Esophagus muscularis mucosa (tissue), 4 donors: Measurements from ENCODE around the gene RNU7-1. TPM values are rescaled to one million over a fixed set of nuclear protein-coding genes. Genes with fewer than 3 reads are reported as not detected.

Experiments
- DNase-seq: peaks from one replicate; pipeline ENCODE4 v3.0.0-alpha.2; 2017; ENCODE audit errors: extremely low spot score
- H3K27ac ChIP-seq, 4 donors: fragments of 200-600 bp; sonication (generic); replicated peaks in 1 of 4; 1 replicate in 3 of 4; 2 replicates in 1 of 4; pipeline ENCODE4 v1.5.1; 2016 to 2019; ENCODE audit warnings: mild to moderate bottlenecking in 1 of 4
- H3K27me3 ChIP-seq, 4 donors: fragments of 200-600 bp; sonication (generic); one replicate each; pipeline versions ENCODE4 v1.5.1 to v1.6.0; 2016 to 2019
- H3K36me3 ChIP-seq, 4 donors: fragments of 200-600 bp; sonication (generic); one replicate each; pipeline ENCODE4 v1.5.1; 2016 to 2019
- H3K4me1 ChIP-seq, 4 donors: fragments of 200-600 bp; sonication (generic); one replicate each; pipeline ENCODE4 v1.5.1; 2016 to 2019
- H3K4me3 ChIP-seq, 4 donors: fragments of 200-600 bp; sonication (generic); 1 replicate in 2 of 4; 2 replicates in 2 of 4; pipeline ENCODE4 v1.5.1; 2016 to 2019; ENCODE audit warnings: mild to moderate bottlenecking in 4 of 4, moderate library complexity in 1 of 4
- H3K9me3 ChIP-seq, 4 donors: fragments of 200-600 bp; sonication (generic); 1 replicate in 3 of 4; 2 replicates in 1 of 4; pipeline ENCODE4 v1.5.1; 2016 to 2019
- EP300 ChIP-seq: sonication (generic); formaldehyde crosslinking; IDR thresholded peaks from one replicate; pipeline ENCODE4 v1.6.1; 2017; ENCODE audit warnings: antibody characterized with exemption
- POLR2A ChIP-seq: fragments of 450-650 bp; IDR thresholded peaks from one replicate; pipeline ENCODE4 v1.6.1; 2017; ENCODE audit warnings: antibody characterized with exemption, moderate library complexity, mild to moderate bottlenecking, low read depth
- POLR2AphosphoS5 ChIP-seq, 2 donors: sonication (generic); formaldehyde crosslinking; IDR thresholded peaks; one replicate each; pipeline ENCODE4 v1.6.1; 2017; ENCODE audit warnings: antibody characterized with exemption in 2 of 2
- WGBS: methylation state at CpG from one replicate; pipeline ENCODE4 v1.1.5; 2018; 5-methylcytosine and 5-hydroxymethylcytosine counted together
- intact Hi-C: fragments of 100-400 bp; cut with DNase I; formaldehyde crosslinking; loops from one replicate; pipeline ENCODE4 v1.15.1; 2023
- total RNA-seq, 4 donors: library from RNA; depleted of rRNA; stranded (reverse); fragments of >200 nt; gene quantifications; one replicate each; pipeline versions ENCODE4 v1.1.0 to v1.2.1, GENCODE V29; 2016
- TF ChIP-seq, protein P1 (sequence below), 3 experiments: fragments of 200-600 bp in 2 of 3; fragments of 450-650 bp in 1 of 3; sonication (generic) in 2 of 3; IDR thresholded peaks; one replicate each; pipeline ENCODE4 v1.5.1; 2017 to 2019; ENCODE audit warnings: antibody characterized with exemption in 3 of 3, mild to moderate bottlenecking in 2 of 3, moderate library complexity in 1 of 3

RNU7-1 gene
- total RNA-seq, 4 donors from 2014 or later: not detected

- H3K27me3 ChIP-seq: no peaks in the 10 kb centered on the region
- 93% methylated on average over 4 of the region's 4 CpGs for WGBS
Measured at GRCh38 chr12:6909421-6910145, 34.0 kb upstream of the RNU7-1 start.

DNA sequence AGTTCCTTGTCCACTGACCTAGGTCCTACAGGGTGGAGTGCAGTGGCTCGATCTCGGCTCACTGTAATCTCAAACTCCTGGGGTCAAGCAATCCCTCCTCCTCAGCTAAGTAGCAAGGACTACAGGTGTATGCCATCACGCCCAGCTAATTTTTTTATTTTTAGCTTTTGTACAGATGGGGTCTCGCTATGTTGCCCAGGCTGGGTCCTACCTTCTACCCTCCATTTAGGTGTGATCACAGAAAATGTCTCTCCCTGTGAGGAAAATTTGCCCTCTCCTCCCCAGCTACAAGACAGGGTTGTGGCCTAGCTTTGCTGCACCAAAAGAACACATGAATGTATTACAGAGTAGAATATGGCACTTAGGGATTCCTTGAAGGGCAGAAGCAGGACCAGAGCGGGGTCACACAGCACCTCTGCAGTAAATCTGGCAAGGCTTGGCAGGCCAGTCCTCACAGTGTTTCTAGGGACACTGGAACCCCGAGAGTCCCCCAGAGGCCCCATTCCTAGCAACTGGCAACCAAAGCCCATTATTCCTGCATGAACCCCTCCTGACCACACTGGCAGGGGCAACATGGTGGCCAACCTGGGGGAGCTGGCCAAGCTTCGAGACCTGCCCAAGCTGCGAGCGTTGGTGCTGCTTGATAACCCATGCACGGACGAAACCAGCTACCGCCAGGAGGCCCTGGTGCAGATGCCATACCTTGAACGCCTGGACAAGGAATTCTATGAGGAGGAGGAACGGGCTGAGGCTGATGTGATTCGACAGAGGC lies 31.3 kb upstream of the RNU7-1 start:
- TF ChIP-seq POLR2AphosphoS5 (IDR thresholded peaks at IDR 0.05) (no peak), POLR2A (no peak), EP300 (no peak)
- TF ChIP-seq, protein P1, sequence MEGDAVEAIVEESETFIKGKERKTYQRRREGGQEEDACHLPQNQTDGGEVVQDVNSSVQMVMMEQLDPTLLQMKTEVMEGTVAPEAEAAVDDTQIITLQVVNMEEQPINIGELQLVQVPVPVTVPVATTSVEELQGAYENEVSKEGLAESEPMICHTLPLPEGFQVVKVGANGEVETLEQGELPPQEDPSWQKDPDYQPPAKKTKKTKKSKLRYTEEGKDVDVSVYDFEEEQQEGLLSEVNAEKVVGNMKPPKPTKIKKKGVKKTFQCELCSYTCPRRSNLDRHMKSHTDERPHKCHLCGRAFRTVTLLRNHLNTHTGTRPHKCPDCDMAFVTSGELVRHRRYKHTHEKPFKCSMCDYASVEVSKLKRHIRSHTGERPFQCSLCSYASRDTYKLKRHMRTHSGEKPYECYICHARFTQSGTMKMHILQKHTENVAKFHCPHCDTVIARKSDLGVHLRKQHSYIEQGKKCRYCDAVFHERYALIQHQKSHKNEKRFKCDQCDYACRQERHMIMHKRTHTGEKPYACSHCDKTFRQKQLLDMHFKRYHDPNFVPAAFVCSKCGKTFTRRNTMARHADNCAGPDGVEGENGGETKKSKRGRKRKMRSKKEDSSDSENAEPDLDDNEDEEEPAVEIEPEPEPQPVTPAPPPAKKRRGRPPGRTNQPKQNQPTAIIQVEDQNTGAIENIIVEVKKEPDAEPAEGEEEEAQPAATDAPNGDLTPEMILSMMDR (IDR thresholded peaks at IDR 0.05): no peak
- Histone ChIP-seq H3K4me1 (peaks cover 9 to 29% (median 24%) of the 10 kb centered on the region in 4 donors), H3K9me3 (no peaks in the 10 kb centered on the region), H3K27ac (no peak overlapping the region), H3K36me3 (peaks cover 0 to 19% (median 10%) of the 10 kb centered on the region in 4 donors), H3K4me3 (no peak overlapping the region), H3K27me3 (no peaks in the 10 kb centered on the region)
- intact Hi-C loops: no loop called here
- 92% methylated on average over 15 of the region's 15 CpGs for WGBS
- DNase-seq: no peak

More at GRCh38 chr12:6909421-6910145, 34.0 kb upstream of the RNU7-1 start:
- H3K9me3 ChIP-seq: no peaks in the 10 kb centered on the region
- H3K4me1 ChIP-seq: peaks cover 9 to 23% (median 16%) of the 10 kb centered on the region in 4 donors
- intact Hi-C loops: loop anchor here (5.0 kb wide), 1 partner anchor 47 kb away; no protein-coding TSS in a partner anchor
- no peak overlapping the region for H3K27ac ChIP-seq
- DNase-seq: no peak
- H3K36me3 ChIP-seq: peaks cover 0 to 17% (median 9%) of the 10 kb centered on the region in 4 donors
- TF ChIP-seq, protein P1 (IDR thresholded peaks at IDR 0.05): no peak
- TF ChIP-seq POLR2A: no peak
- no peak for TF ChIP-seq EP300
- TF ChIP-seq POLR2AphosphoS5 (IDR thresholded peaks at IDR 0.05): no peak
- no peak overlapping the region for H3K4me3 ChIP-seq

DNA sequence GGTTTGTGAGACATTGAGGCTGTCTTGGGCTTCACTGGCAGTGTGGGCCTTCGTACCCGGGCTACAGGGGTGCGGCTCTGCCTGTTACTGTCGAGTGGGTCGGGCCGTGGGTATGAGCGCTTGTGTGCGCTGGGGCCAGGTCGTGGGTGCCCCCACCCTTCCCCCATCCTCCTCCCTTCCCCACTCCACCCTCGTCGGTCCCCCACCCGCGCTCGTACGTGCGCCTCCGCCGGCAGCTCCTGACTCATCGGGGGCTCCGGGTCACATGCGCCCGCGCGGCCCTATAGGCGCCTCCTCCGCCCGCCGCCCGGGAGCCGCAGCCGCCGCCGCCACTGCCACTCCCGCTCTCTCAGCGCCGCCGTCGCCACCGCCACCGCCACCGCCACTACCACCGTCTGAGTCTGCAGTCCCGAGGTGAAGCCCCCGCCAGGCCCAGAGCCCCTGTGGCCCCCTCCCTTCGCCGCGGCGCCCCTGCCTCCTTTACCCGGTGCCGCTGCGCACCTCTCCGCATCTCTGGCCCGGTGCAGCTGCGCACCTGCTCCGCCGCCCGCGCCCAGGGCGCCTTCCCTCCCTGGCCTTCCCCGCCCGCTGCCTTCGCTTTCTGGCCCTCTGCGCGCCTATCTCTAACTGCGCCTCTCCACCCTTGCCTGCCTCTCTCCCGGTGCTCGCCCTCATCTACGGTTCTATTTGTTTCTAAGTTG lies 29.2 kb upstream of the RNU7-1 start, which contains the start of gene ENO2:
Gene ENO2 (plus strand): TSS at position 335 of the 701 bp plus-strand sequence. CDS start 1,253 bp downstream, outside the sequence.
- 2% methylated on average over 20 of the region's 68 CpGs for WGBS
- Histone ChIP-seq H3K4me3 (peak within 1 kb of the TSS; percentile 72 to 89 (median 82)), H3K4me1 (peaks cover 9 to 29% (median 24%) of the 10 kb centered on the region in 4 donors), H3K9me3 (no peaks in the 10 kb centered on the region), H3K27ac (peak within 1 kb of the TSS; percentile 87 to 90 (median 88)), H3K27me3 (no peaks in the 10 kb centered on the region), H3K36me3 (peaks cover 0 to 33% (median 18%) of the 10 kb centered on the region in 4 donors)
- no peak for TF ChIP-seq POLR2A
- TF ChIP-seq POLR2AphosphoS5 (IDR thresholded peaks at IDR 0.05): peak; percentile 71 to 75
- no peak for TF ChIP-seq EP300
- TF ChIP-seq, protein P1 (IDR thresholded peaks at IDR 0.05): peak in 1 of 3 experiments; percentile 8
- no peak for DNase-seq
- intact Hi-C loops: no loop called here

- 15% methylated on average over 29 of the region's 29 CpGs for WGBS
- Histone ChIP-seq H3K36me3 (peaks cover 0 to 41% (median 19%) of the 10 kb centered on the region in 4 donors), H3K4me1 (peaks cover 9 to 29% (median 24%) of the 10 kb centered on the region in 4 donors), H3K9me3 (no peaks in the 10 kb centered on the region), H3K27me3 (no peaks in the 10 kb centered on the region), H3K27ac (peak overlapping the region; percentile 87 to 90 (median 88)), H3K4me3 (peak overlapping the region; percentile 72 to 89 (median 82))
- intact Hi-C loops: no loop called here
- no peak for TF ChIP-seq EP300
- TF ChIP-seq, protein P1 (IDR thresholded peaks at IDR 0.05): no peak
- TF ChIP-seq POLR2A: no peak
- TF ChIP-seq POLR2AphosphoS5 (IDR thresholded peaks at IDR 0.05): no peak
- DNase-seq: no peak
Measured at GRCh38 chr12:6914947-6915788, 28.4 kb upstream of the RNU7-1 start.
